HG03039 (cell line): ENCODE results near the gene SSH2.
"Not testable (repeated sequence)": the region's sequence is repeated elsewhere in the genome, so short reads cannot be mapped to it uniquely, and the experiment has no call there.

Source experiments
- ATAC-seq: cut with Tn5 transposase; IDR thresholded peaks from one replicate; pipeline ENCODE4 v1.9.1; 2021; ENCODE audit warnings: mild to moderate bottlenecking, moderate library complexity; ENCODE audit not compliant: unreplicated experiment

SSH2 gene

GRCh38 chr17:29782917-29783316, 147.1 kb downstream of the SSH2 start:
- no peak for ATAC-seq

- ATAC-seq: not testable (repeated sequence)
Measured at GRCh38 chr17:29779812-29780190, 150.2 kb downstream of the SSH2 start.

- ATAC-seq: peak; percentile 43
Measured at GRCh38 chr17:29778956-29779811, 150.8 kb downstream of the SSH2 start.

GRCh38 chr17:29777663-29778062, 152.4 kb downstream of the SSH2 start:
- ATAC-seq: no peak

GRCh38 chr17:29776026-29776425, 154.0 kb downstream of the SSH2 start:
- no peak for ATAC-seq

GRCh38 chr17:29772981-29773380, 157.0 kb downstream of the SSH2 start:
- no peak for ATAC-seq

GRCh38 chr17:29771546-29771945, 158.5 kb downstream of the SSH2 start:
- no peak for ATAC-seq

GRCh38 chr17:29769225-29769624, 160.8 kb downstream of the SSH2 start:
- ATAC-seq: no peak

GRCh38 chr17:29766796-29767327, 163.2 kb downstream of the SSH2 start:
- ATAC-seq: no peak

GRCh38 chr17:29764748-29765147, 165.3 kb downstream of the SSH2 start:
- no peak for ATAC-seq

GRCh38 chr17:29764217-29764616, 165.8 kb downstream of the SSH2 start:
- no peak for ATAC-seq

- ATAC-seq: no peak
Measured at GRCh38 chr17:29763273-29763672, 166.8 kb downstream of the SSH2 start.

- peak; percentile 77 for ATAC-seq
Measured at GRCh38 chr17:29761040-29761761, 168.8 kb downstream of the SSH2 start.

- ATAC-seq: no peak
Measured at GRCh38 chr17:29760279-29761039, 169.6 kb downstream of the SSH2 start.

GRCh38 chr17:29758255-29758654, 171.8 kb downstream of the SSH2 start:
- ATAC-seq: no peak

- no peak for ATAC-seq
Measured at GRCh38 chr17:29757788-29758187, 172.2 kb downstream of the SSH2 start.

GRCh38 chr17:29753845-29754439, 176.1 kb downstream of the SSH2 start:
- no peak for ATAC-seq

- no peak for ATAC-seq
Measured at GRCh38 chr17:29749045-29749825, 180.8 kb downstream of the SSH2 start.

- no peak for ATAC-seq
Measured at GRCh38 chr17:29748400-29748799, 181.6 kb downstream of the SSH2 start.

GRCh38 chr17:29747660-29748059, 182.4 kb downstream of the SSH2 start:
- no peak for ATAC-seq
